Smooth muscle cell (in vitro differentiated cells): ENCODE results near the gene DBNDD2. TPM values are rescaled to one million over a fixed set of nuclear protein-coding genes. Genes with fewer than 3 reads are reported as not detected.

Source experiments
- DNase-seq: peaks from one replicate; lab custom pipeline; 2025; ENCODE audit not compliant: unreplicated experiment; lab: John Stamatoyannopoulos, UW
- H2AFZ ChIP-seq: fragments of 200-600 bp; sonication (generic); 2 replicates; pipeline ENCODE4 v1.6.0; 2016; ENCODE audit warnings: antibody characterized with exemption, low read depth, mild to moderate bottlenecking
- H3F3A ChIP-seq: fragments of 200-600 bp; sonication (generic); 2 replicates; pipeline ENCODE4 v1.6.0; 2017; ENCODE audit warnings: antibody characterized with exemption, low read depth
- H3K27ac ChIP-seq: fragments of 200-600 bp; sonication (generic); 2 replicates; pipeline ENCODE4 v1.5.1; 2016; ENCODE audit warnings: low read depth, mild to moderate bottlenecking
- H3K27me3 ChIP-seq: fragments of 200-600 bp; sonication (generic); 2 replicates; pipeline ENCODE4 v1.6.1; 2016; ENCODE audit warnings: low read depth, mild to moderate bottlenecking
- H3K36me3 ChIP-seq: fragments of 200-600 bp; sonication (generic); 2 replicates; pipeline ENCODE4 v1.5.1; 2016; ENCODE audit warnings: low read depth
- H3K4me1 ChIP-seq: fragments of 200-600 bp; sonication (generic); 2 replicates; pipeline ENCODE4 v1.5.1; 2016; ENCODE audit warnings: low read depth
- H3K4me2 ChIP-seq: fragments of 200-600 bp; sonication (generic); 2 replicates; pipeline ENCODE4 v1.6.0; 2016; ENCODE audit warnings: mild to moderate bottlenecking
- H3K4me3 ChIP-seq: fragments of 200-600 bp; sonication (generic); 2 replicates; pipeline ENCODE4 v1.5.1; 2016; ENCODE audit warnings: mild to moderate bottlenecking
- H3K79me2 ChIP-seq: fragments of 200-600 bp; sonication (generic); 2 replicates; pipeline ENCODE4 v1.6.0; 2016; ENCODE audit warnings: low read depth, mild to moderate bottlenecking
- H3K9ac ChIP-seq: fragments of 200-600 bp; sonication (generic); 2 replicates; pipeline ENCODE4 v1.6.0; 2016; ENCODE audit warnings: low read depth
- H3K9me3 ChIP-seq: fragments of 200-600 bp; sonication (generic); replicated peaks from 2 replicates; pipeline ENCODE4 v1.5.1; 2016; ENCODE audit warnings: low read depth
- H4K20me1 ChIP-seq: fragments of 200-600 bp; sonication (generic); 2 replicates; pipeline ENCODE4 v1.6.0; 2016; ENCODE audit warnings: low read depth
- WGBS: methylation state at CpG from one replicate; pipeline ENCODE4 v1.1.7; 2016; ENCODE audit warnings: low lambda C conversion rate; 5-methylcytosine and 5-hydroxymethylcytosine counted together
- polyA plus RNA-seq: library from polyadenylated mRNA; unstranded; fragments of >200 nt; fragmentation: Nextera tagmentation; extraction: Ambion mirVana; gene quantifications from 2 replicates; pipeline ENCODE4 v1.2.1, GENCODE V29; 2016
- total RNA-seq: library from RNA; depleted of rRNA; stranded (reverse); fragments of >200 nt; gene quantifications from 2 replicates; pipeline ENCODE4 v1.2.3, GENCODE V29; 2014
- TF ChIP-seq, protein P1 (sequence below): fragments of 200-600 bp; sonication (generic); IDR thresholded peaks from 2 replicates; pipeline ENCODE4 v1.5.1; 2017; ENCODE audit warnings: borderline replicate concordance, mild to moderate bottlenecking, antibody characterized with exemption; ENCODE audit not compliant: insufficient read depth, poor library complexity, severe bottlenecking

The DBNDD2 gene
- total and polyA plus RNA-seq, 2 experiments from 2014 or later, result 2.9 to 6.4 TPM

DNA sequence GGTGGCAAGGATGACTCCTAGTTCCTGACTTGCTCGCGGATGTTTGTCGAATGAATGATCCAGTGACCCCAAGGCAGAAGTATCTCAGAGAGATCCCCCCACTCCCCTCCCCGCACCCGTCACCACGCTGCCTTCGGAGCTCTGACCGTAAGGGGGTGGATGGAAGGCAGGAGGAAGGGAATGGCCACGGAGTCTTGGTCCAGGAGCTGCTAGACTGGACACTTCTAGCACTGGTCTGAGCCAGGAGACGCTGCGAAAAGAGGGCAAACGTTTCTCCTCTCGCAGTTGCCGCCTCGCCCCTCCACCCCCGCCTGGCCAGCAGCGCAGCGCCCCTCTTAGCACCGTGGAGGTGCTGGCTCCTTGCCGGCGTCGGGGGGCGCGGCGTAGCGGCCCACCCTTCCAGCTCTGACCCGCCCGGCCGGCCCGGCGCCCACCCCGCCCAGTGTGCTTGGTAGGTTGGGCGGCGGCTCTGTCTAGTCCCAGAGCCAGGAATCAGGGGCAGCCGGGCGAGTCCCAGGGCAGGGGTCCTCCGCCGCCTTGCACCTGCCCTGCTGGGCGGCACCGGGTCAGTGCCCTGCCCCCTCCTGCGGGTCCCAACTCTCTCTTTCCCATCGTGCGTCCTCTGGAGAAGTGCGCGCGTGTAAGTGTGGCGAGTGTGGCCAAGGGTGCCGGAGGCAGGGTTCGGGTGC, 2.4 kb upstream of the DBNDD2 start:
- Histone ChIP-seq H3K4me3 (peak overlapping the region; percentile 75), H3K4me1 (no peaks in the 10 kb centered on the region), H2AFZ (no peak overlapping the region), H3F3A (no peaks in the 10 kb centered on the region), H3K79me2 (no peaks in the 10 kb centered on the region), H3K4me2 (peak overlapping the region; percentile 98), H3K9me3 (no peaks in the 10 kb centered on the region), H3K36me3 (no peaks in the 10 kb centered on the region), H3K27ac (no peak overlapping the region), H3K27me3 (peaks cover 39% of the 10 kb centered on the region), H3K9ac (no peak overlapping the region), H4K20me1 (no peaks in the 10 kb centered on the region)
- WGBS, result 6% methylated on average over 34 of the region's 49 CpGs
- TF ChIP-seq, protein P1, sequence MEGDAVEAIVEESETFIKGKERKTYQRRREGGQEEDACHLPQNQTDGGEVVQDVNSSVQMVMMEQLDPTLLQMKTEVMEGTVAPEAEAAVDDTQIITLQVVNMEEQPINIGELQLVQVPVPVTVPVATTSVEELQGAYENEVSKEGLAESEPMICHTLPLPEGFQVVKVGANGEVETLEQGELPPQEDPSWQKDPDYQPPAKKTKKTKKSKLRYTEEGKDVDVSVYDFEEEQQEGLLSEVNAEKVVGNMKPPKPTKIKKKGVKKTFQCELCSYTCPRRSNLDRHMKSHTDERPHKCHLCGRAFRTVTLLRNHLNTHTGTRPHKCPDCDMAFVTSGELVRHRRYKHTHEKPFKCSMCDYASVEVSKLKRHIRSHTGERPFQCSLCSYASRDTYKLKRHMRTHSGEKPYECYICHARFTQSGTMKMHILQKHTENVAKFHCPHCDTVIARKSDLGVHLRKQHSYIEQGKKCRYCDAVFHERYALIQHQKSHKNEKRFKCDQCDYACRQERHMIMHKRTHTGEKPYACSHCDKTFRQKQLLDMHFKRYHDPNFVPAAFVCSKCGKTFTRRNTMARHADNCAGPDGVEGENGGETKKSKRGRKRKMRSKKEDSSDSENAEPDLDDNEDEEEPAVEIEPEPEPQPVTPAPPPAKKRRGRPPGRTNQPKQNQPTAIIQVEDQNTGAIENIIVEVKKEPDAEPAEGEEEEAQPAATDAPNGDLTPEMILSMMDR, result no peak
- DNase-seq, result no peak

DNA sequence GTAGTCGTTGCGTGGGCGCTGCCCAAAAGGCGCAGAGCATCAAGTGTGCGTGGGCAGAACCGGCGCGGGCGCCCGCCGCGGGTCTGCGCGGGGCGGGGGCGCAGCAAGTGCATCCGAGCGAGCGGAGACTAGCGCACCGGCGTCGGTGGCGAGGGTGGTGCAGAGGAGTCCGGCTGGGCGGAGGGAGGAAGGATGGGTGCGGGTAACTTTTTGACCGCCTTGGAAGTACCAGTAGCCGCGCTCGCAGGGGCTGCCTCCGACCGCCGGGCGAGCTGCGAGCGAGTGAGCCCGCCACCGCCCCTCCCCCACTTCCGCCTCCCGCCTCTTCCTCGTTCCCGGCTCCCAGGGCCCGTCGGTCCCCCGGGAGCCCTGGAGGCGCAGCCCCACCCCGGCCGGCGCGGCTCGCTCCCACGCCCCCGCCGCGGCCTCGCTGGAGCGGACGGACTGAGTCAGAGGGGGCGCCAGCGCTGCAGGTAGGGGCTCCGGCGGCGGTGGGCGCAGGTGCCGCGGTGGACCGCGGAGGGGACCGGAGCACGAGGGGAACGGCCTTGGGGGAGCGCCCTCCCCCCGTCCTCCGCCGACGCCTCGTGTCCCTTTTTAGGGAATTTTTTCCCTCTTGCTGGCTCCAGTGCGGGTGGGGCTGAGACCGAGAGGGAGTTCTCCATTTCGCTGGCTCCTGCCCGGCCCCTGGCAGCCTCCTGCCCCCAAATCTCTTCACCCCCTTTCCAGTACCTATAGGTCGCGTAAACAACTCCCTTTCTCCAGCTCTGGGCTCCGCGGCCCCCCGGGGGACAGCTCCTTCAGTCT, 1.6 kb upstream of the DBNDD2 start:
- H3K9ac ChIP-seq, result peak overlapping the region; percentile 61
- DNase-seq, result no peak
- no peaks in the 10 kb centered on the region for H3K9me3 ChIP-seq
- H2AFZ ChIP-seq, result peak overlapping the region; percentile 66
- no peaks in the 10 kb centered on the region for H3K36me3 ChIP-seq
- no peaks in the 10 kb centered on the region for H3K4me1 ChIP-seq
- TF ChIP-seq, protein P1, result no peak
- peak overlapping the region; percentile 75 for H3K4me3 ChIP-seq
- H3K27me3 ChIP-seq, result peaks cover 39% of the 10 kb centered on the region
- H3F3A ChIP-seq, result no peaks in the 10 kb centered on the region
- H3K27ac ChIP-seq, result no peak overlapping the region
- 1% methylated on average over 37 of the region's 87 CpGs for WGBS
- H3K4me2 ChIP-seq, result peak overlapping the region; percentile 98
- H4K20me1 ChIP-seq, result no peaks in the 10 kb centered on the region
- H3K79me2 ChIP-seq, result no peaks in the 10 kb centered on the region

DNA sequence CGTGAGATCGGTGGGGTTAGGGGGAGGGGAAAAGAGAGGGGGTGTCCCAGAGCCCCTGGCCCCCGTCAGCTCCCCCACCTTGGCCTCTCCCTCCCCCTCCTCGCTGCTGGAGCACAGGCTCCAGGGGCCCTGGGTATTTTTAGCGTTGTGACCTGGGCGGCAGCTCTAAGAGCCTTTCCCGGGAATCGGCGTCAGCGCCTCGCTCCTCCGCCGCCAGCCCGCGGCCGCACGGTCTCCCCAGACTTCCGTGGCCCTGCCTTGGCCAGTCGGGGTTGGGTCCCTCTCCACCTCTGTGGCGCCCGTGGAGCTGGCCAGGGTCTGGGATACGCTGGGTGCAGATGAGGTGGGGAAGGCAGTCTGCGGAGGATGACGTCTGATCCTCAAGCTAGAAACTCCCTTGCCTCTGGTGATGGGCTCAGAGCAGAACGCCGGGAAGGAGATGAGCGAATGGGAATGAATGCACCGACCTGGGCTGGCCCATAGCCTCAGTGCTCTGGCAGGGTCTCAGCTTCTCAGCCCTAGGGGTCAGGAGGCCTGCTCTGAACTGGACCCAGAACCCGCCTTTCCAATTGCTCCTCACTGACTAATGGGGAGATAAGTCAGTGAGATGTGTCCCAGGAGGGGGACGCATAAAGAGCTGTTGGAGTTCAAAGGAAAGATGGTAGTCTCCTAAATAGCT, 883 bp upstream of the DBNDD2 start:
- Histone ChIP-seq H4K20me1 (no peaks in the 10 kb centered on the region), H3K27ac (no peak overlapping the region), H3K4me1 (no peaks in the 10 kb centered on the region), H3K4me3 (peak overlapping the region; percentile 75), H3K4me2 (peak overlapping the region; percentile 98), H3K9me3 (no peaks in the 10 kb centered on the region), H3F3A (no peaks in the 10 kb centered on the region), H3K79me2 (no peaks in the 10 kb centered on the region), H2AFZ (peak overlapping the region; percentile 66), H3K36me3 (no peaks in the 10 kb centered on the region), H3K9ac (peak overlapping the region; percentile 61), H3K27me3 (peaks cover 39% of the 10 kb centered on the region)
- WGBS, result 11% methylated on average over 26 of the region's 30 CpGs
- TF ChIP-seq, protein P1, result no peak
- DNase-seq, result no peak
